Spleen (tissue), 11 donors: ENCODE data around the gene HDAC7. TPM values are rescaled to one million over a fixed set of nuclear protein-coding genes. Genes with fewer than 3 reads are reported as not detected.

ENCODE experiments used
- DNase-seq: peaks from one replicate; pipeline ENCODE4 v3.0.0-alpha.2; 2020
- H3K27ac ChIP-seq, 8 donors: fragments of 200-600 bp; sonication (generic) in 7 of 8; 1 replicate in 4 of 8; 2 replicates in 4 of 8; pipeline versions ENCODE4 v1.5.0 to v1.8.0; 2016 to 2021; ENCODE audit warnings: inconsistent platforms in 4 of 8, mild to moderate bottlenecking in 4 of 8, moderate library complexity in 1 of 8
- H3K27me3 ChIP-seq, 7 donors: fragments of 200-600 bp; sonication (generic) in 6 of 7; replicated peaks in 1 of 7; 1 replicate in 4 of 7; 2 replicates in 3 of 7; pipeline versions ENCODE4 v1.5.0 to v1.8.0; 2016 to 2021; ENCODE audit warnings: inconsistent platforms in 3 of 7, mild to moderate bottlenecking in 1 of 7
- H3K36me3 ChIP-seq, 6 donors: fragments of 200-600 bp; sonication (generic) in 5 of 6; 1 replicate in 4 of 6; 2 replicates in 2 of 6; pipeline versions ENCODE4 v1.5.0 to v1.8.0; 2016 to 2021; ENCODE audit warnings: inconsistent platforms in 2 of 6
- H3K4me1 ChIP-seq, 6 donors: fragments of 200-600 bp; sonication (generic) in 5 of 6; 1 replicate in 3 of 6; 2 replicates in 3 of 6; pipeline versions ENCODE4 v1.5.0 to v1.8.0; 2016 to 2021; ENCODE audit warnings: inconsistent platforms in 3 of 6
- H3K4me3 ChIP-seq, 8 donors: fragments of 200-600 bp; sonication (generic) in 7 of 8; 1 replicate in 4 of 8; 2 replicates in 4 of 8; pipeline versions ENCODE4 v1.5.0 to v1.8.0; 2016 to 2021; ENCODE audit warnings: inconsistent platforms in 4 of 8, mild to moderate bottlenecking in 4 of 8, moderate library complexity in 2 of 8
- H3K9me3 ChIP-seq, 8 donors: fragments of 200-600 bp; sonication (generic) in 7 of 8; 1 replicate in 4 of 8; 2 replicates in 4 of 8; pipeline versions ENCODE4 v1.5.0 to v1.8.0; 2016 to 2021; ENCODE audit warnings: inconsistent platforms in 4 of 8
- CTCF ChIP-seq, 11 experiments: fragments of 200-600 bp in 7 of 11; fragments of 450-650 bp in 4 of 11; sonication (generic) in 4 of 11; IDR thresholded peaks in 8 of 11; conservative IDR thresholded peaks in 3 of 11; 1 replicate in 7 of 11; 2 replicates in 4 of 11; pipeline versions ENCODE4 v1.4.0 to v1.8.0; 2016 to 2021; ENCODE audit warnings: antibody characterized with exemption in 11 of 11, inconsistent platforms in 4 of 11, mild to moderate bottlenecking in 1 of 11
- POLR2A ChIP-seq, 3 donors: fragments of 450-650 bp; IDR thresholded peaks; one replicate each; pipeline ENCODE4 v1.5.1; 2017; ENCODE audit warnings: antibody characterized with exemption in 3 of 3, mild to moderate bottlenecking in 1 of 3
- POLR2AphosphoS5 ChIP-seq, 3 donors: sonication (generic); formaldehyde crosslinking; IDR thresholded peaks; one replicate each; pipeline ENCODE4 v1.5.1; 2017; ENCODE audit warnings: antibody characterized with exemption in 3 of 3
- WGBS, 5 donors: extraction: QIAGEN DNeasy Blood & Tissue Kit in 3 of 5; methylation state at CpG; one replicate each; pipeline versions ENCODE4 v1.1.5 to v1.1.7; 2013 to 2018; 5-methylcytosine and 5-hydroxymethylcytosine counted together
- intact Hi-C: fragments of 100-400 bp; cut with DNase I; formaldehyde crosslinking; loops from one replicate; pipeline ENCODE4 v1.15.0; 2023; ENCODE audit warnings: low total_unique reads
- polyA plus RNA-seq, 3 donors: library from polyadenylated mRNA; stranded (reverse); fragments of 200-250 nt; gene quantifications; one replicate each; pipeline ENCODE4 v1.2.1, GENCODE V29; 2013
- total RNA-seq, 7 donors: library from RNA; depleted of rRNA in 3 of 7; stranded (reverse); fragments of >200 nt in 3 of 7; fragmentation: NEBNext Ultra II Directional in 4 of 7; extraction: Animal tissue kit (Norgen Biotek cat#: 25700) in 4 of 7; gene quantifications; one replicate each; pipeline versions ENCODE4 v1.1.0 to v1.2.1, GENCODE V29; 2016 to 2021
- donor health status: healthy with polysubstance abuse.
- donor health status: DM: no; HTN: no; CAD: no; lungs with moderate emphysema.
- donor health status: DM: no; HTN: no; CAD: no.
- donor health status: Bipolar disorder and iron deficiency.
- donor health status: healthy.
- donor health status: DM: no; HTN: no; CAD: no.
- donor health status: DM: yes; HTN: yes; CAD: no.

The HDAC7 gene
- total and polyA plus RNA-seq, 10 donors: 39.6 to 158 (median 101) TPM

DNA sequence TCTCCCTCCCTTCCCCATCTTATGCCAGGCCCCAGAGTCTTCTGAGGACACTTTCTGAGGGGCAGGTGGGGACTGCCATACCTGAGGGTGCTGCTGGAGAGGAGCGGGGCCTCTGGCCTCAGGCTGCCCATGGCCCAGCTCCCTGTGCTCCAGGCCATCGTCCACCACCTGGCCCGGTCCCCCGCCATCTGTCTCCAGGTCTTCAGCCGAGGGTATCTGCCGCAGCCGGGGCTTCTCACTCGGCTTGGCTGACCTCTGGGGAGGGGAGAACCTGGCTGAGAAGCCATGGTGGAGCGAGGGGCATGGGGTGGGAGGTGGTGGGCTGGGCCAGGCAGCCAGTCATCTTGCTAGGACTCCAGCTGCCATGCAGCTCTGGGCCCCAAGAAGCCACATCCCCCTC lies 25.0 kb downstream of the HDAC7 start:
- 95 to 96% (median 96%) methylated on average over 9 of the region's 9 CpGs for WGBS, 5 donors
- DNase-seq: no peak
- intact Hi-C loops: no loop called here
- Histone ChIP-seq H3K9me3 (no peaks in the 10 kb centered on the region), H3K36me3 (peaks cover 20 to 100% (median 90%) of the 10 kb centered on the region in 6 donors), H3K4me3 (no peak overlapping the region), H3K4me1 (peaks cover 4 to 23% (median 11%) of the 10 kb centered on the region in 6 donors), H3K27ac (no peak overlapping the region), H3K27me3 (no peaks in the 10 kb centered on the region)
- TF ChIP-seq POLR2A (IDR thresholded peaks at IDR 0.05) (no peak), POLR2AphosphoS5 (IDR thresholded peaks at IDR 0.05) (peak in 1 of 3 donors; percentile 39), CTCF (IDR thresholded peaks at IDR 0.05 in 8 of 11, conservative IDR thresholded peaks at IDR 0.05 in 3 of 11) (no peak)

DNA sequence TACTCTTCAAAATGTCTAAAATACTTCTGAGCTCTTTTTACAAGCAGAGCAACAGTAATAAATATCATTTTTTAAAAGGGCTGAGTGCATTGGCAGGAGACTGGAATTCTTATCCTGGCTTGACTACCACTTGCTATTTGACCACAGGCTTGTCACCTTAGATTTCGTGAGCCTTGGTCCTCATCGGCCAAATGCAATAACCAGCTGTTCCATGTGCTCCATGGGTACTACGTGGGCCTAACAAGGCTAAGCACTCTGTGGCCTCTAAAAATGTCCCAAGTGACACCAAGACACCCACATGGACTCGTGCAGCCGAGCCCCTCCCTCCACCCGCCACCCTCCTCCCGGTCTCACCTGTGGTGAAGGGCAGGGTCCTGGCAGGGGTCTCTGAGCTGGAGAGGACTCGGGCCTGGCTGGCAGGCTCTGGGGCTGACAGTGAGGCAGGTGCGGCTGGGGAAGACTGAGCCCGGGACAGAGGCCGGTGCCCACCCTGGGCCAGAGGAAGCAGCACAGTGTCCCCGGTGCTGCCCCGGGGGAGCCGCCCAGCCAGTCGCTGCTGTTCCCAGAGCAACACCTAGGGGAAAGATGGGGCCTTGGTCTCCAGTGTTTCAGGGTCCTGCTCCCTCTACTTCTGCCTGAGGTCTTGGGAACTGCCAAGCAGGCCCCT lies 26.6 kb downstream of the HDAC7 start:
- Histone ChIP-seq H3K4me3 (no peak overlapping the region), H3K36me3 (peaks cover 22 to 100% (median 98%) of the 10 kb centered on the region in 6 donors), H3K27me3 (no peaks in the 10 kb centered on the region), H3K27ac (peak overlapping the region in 1 of 8 donors; percentile 20), H3K4me1 (peaks cover 0 to 9% (median 2%) of the 10 kb centered on the region in 6 donors), H3K9me3 (no peaks in the 10 kb centered on the region)
- TF ChIP-seq POLR2AphosphoS5 (IDR thresholded peaks at IDR 0.05): peak in 2 of 3 donors; percentile 18 to 52
- no peak for TF ChIP-seq POLR2A (IDR thresholded peaks at IDR 0.05)
- WGBS, 5 donors: 89 to 94% (median 89%) methylated on average over 9 to 15 of the region's 15 CpGs
- intact Hi-C loops: no loop called here
- DNase-seq: no peak

DNA sequence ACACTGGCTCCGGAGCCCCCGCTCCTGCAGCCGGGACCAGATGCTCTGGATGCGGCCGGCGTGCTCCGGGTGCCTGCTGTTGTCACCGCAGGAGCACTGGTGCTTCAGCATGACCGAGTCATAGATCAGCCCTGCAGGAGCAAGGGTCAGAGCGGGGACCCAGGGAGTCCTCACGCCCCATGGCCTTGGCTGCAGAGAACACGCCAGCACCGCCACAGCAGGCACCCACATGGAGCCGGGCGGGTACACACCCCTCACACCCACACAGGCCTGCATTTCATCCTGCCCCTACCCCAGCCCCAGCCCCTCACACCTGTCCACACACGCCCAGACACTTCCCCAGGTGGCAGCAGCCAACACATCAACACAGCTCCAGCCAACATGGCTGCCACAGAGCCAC lies 27.8 kb downstream of the HDAC7 start:
- Histone ChIP-seq H3K27ac (peak overlapping the region in 1 of 8 donors; percentile 33), H3K9me3 (no peaks in the 10 kb centered on the region), H3K27me3 (no peaks in the 10 kb centered on the region), H3K36me3 (peaks cover 30 to 100% (median 100%) of the 10 kb centered on the region in 6 donors), H3K4me3 (no peak overlapping the region), H3K4me1 (peaks cover 0 to 6% (median 0%) of the 10 kb centered on the region in 6 donors)
- intact Hi-C loops: no loop called here
- no peak for TF ChIP-seq POLR2A (IDR thresholded peaks at IDR 0.05)
- peak; percentile 70 for DNase-seq
- WGBS, 5 donors: 92 to 100% (median 95%) methylated on average over 2 to 16 of the region's 16 CpGs

- Histone ChIP-seq H3K4me1 (peaks cover 0 to 7% (median 0%) of the 10 kb centered on the region in 6 donors), H3K27ac (peak overlapping the region in 1 of 8 donors; percentile 36), H3K27me3 (no peaks in the 10 kb centered on the region), H3K36me3 (peaks cover 28 to 100% (median 100%) of the 10 kb centered on the region in 6 donors), H3K4me3 (no peak overlapping the region), H3K9me3 (no peaks in the 10 kb centered on the region)
- TF ChIP-seq CTCF (IDR thresholded peaks at IDR 0.05 in 8 of 11, conservative IDR thresholded peaks at IDR 0.05 in 3 of 11): no peak
- TF ChIP-seq POLR2AphosphoS5 (IDR thresholded peaks at IDR 0.05): peak in 1 of 3 donors; percentile 43
- no peak for TF ChIP-seq POLR2A (IDR thresholded peaks at IDR 0.05)
- 88 to 94% (median 89%) methylated on average over 7 to 14 of the region's 14 CpGs for WGBS, 5 donors
- DNase-seq: peak; percentile 49
- intact Hi-C loops: no loop called here
Measured at GRCh38 chr12:47791351-47791746, 28.4 kb downstream of the HDAC7 start.

DNA sequence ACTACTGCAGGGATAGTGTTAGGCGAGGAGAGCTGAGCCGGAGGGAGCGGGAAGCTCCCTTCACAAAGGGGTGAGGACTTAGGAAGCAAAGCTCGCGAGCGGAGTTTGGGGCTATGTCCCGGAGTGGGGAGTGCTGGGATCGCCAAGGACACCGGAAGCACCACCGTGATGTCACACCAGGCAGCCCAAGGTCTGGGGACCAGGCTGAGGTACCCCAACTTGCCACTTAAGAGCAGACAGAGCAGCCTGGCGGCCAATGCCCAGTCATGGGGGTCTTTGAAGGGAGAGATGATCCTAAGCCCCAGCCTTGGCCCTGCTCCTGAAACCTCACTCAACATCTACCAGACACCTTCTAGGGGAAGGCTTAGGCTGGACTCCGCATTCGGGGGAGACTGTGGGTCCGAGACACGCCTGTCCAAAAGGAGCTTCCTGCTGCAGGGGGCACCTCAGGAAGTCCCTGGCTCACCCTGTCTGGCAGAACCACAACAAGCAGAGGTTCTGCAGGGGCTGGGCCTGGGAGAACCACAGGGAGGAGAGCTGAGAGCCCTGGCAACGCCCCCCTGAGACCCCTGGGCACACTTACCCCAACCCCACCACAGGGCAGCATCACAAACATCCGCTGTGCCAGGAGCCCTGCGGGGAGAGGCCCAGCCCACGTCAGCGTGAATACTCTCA lies 28.9 kb downstream of the HDAC7 start:
- Histone ChIP-seq H3K27ac (peak overlapping the region in 2 of 8 donors; percentile 16 to 37), H3K4me1 (peaks cover 0 to 7% (median 0%) of the 10 kb centered on the region in 6 donors), H3K36me3 (peaks cover 28 to 100% (median 100%) of the 10 kb centered on the region in 6 donors), H3K27me3 (no peaks in the 10 kb centered on the region), H3K4me3 (no peak overlapping the region), H3K9me3 (no peaks in the 10 kb centered on the region)
- DNase-seq: no peak
- TF ChIP-seq POLR2A (IDR thresholded peaks at IDR 0.05) (no peak), POLR2AphosphoS5 (IDR thresholded peaks at IDR 0.05) (peak in 2 of 3 donors; percentile 17 to 47), CTCF (IDR thresholded peaks at IDR 0.05 in 8 of 11, conservative IDR thresholded peaks at IDR 0.05 in 3 of 11) (no peak)
- WGBS, 5 donors: 85 to 91% (median 88%) methylated on average over 16 to 20 of the region's 20 CpGs
- intact Hi-C loops: no loop called here
